GM23338 (cell line): ENCODE results near the gene RUNX1.

ENCODE experiments used
- CREB1 ChIP-seq: fragments of 250-450 bp; sonication (Bioruptor Pico); IDR thresholded peaks from 2 replicates; pipeline ENCODE4 v1.5.0; 2020; ENCODE audit warnings: low read depth, mild to moderate bottlenecking, moderate library complexity
- CTCF ChIP-seq, 2 experiments: fragments of 200-600 bp in 1 of 2; sonication (generic) in 1 of 2; conservative IDR thresholded peaks; 2 replicates each; pipeline versions ENCODE4 v1.5.1 to v1.6.1; 2016 to 2017; ENCODE audit warnings: antibody characterized with exemption in 2 of 2, low read depth in 2 of 2, mild to moderate bottlenecking in 2 of 2, moderate library complexity in 1 of 2

DNA sequence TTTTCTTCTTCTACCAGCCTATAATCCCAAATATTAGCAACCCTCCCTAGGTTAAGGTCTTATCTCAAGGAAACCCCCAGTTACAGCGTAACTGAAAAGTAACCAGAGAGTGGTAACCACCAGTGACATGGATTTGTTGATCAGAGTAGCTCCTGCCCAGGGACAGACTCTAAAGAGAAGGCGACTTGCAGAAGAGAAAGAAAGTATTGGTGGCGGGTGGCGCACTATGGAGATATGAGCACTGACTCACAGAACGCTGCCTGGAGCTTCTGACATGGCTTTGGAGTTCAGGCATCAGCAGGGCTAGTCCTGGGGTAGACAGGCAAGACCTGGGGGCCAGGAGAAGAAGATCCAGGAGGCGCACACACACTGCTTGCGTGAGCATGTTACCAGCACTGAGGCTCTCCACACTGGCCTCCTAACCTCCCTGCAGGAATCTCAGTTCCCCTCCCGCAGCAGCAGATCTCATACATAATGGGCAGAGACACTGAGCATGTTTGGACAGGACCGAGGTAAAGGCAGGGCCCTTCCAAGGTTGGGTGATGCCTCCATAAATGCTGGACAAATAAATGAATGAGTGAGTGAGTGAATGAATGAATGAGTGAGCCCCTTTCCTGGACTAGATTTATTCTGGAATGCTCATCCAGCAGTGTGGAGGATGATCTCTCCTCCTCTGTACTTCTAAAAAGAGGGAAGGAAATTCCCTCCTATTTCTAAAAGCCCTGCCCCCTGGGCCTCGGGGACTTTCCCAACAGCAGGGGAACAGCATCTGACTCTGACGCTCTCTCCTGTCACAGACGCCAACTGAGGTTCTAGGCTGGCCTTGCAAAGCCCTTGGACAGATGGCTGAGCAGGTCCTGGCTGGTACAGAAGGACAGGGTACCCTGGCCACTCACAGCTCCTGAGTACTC, 204.8 kb downstream of the RUNX1 start:
- no peak for TF ChIP-seq CREB1
- no peak for TF ChIP-seq CTCF (conservative IDR thresholded peaks at IDR 0.05; ENCODE audit: low read depth in 2 of 2)
